GM10248 (cell line): ENCODE measurements around the gene TCF7L2.
"Not testable (repeated sequence)": the region's sequence is repeated elsewhere in the genome, so short reads cannot be mapped to it uniquely, and the experiment has no call there.

Experiments used
- CTCF ChIA-PET: fragments of 300-600 bp; sonication (Branson Sonifier 250); formaldehyde crosslinking; extraction: SDS; loops from one replicate; lab custom pipeline; 2021; ENCODE audit warnings: antibody characterized with exemption; lab: Yijun Ruan, JAX
- POLR2A ChIA-PET: fragments of 350-650 bp; sonication (Branson Sonifier 250); formaldehyde crosslinking; extraction: SDS; loops from one replicate; lab custom pipeline; 2020; ENCODE audit warnings: antibody characterized with exemption; lab: Yijun Ruan, JAX
- DNase-seq: peaks from one replicate; pipeline ENCODE4 v3.0.0; 2012; ENCODE audit errors: extremely low spot score
- TF ChIP-seq, protein P1 (sequence below): IDR thresholded peaks from 2 replicates; pipeline ENCODE4 v1.5.1; 2012; ENCODE audit warnings: mild to moderate bottlenecking, low read depth; ENCODE audit errors: extremely low read depth, missing control alignments, control extremely low read depth

TCF7L2 gene

DNA sequence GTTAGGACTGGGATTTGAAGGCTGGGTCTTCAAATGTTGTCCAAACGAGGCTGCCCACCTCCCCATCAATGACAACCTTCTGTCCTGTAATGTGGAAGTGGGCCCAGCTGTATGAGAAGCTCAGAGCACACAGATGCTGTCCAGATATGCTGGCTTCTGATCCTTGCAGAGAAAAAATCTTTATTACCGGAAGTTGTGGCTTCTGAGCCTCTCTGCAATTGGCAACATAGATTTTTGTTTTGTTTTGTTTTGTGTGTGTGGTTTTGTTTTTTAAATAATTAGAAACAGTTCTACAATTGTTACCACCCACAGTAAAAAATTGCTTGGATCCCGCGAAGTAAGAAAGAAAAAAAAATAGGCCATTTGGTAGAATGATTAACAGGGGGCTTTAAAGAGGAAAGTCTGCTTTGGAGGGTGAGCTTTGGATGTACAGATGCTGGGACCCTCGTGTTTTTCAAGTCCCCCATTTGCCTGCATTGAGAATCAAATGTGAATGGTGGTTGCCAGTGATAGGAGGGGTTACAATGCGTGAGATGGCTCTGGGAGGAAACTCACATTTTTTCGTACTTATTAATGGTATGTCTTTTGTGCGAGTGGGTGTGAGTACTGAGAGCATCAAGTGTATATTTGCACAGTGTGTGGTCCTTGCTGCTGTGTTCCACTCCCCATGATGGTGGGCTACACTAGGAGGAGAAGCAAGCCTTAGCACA lies 153.2 kb downstream of the TCF7L2 start:
- TF ChIP-seq, protein P1, sequence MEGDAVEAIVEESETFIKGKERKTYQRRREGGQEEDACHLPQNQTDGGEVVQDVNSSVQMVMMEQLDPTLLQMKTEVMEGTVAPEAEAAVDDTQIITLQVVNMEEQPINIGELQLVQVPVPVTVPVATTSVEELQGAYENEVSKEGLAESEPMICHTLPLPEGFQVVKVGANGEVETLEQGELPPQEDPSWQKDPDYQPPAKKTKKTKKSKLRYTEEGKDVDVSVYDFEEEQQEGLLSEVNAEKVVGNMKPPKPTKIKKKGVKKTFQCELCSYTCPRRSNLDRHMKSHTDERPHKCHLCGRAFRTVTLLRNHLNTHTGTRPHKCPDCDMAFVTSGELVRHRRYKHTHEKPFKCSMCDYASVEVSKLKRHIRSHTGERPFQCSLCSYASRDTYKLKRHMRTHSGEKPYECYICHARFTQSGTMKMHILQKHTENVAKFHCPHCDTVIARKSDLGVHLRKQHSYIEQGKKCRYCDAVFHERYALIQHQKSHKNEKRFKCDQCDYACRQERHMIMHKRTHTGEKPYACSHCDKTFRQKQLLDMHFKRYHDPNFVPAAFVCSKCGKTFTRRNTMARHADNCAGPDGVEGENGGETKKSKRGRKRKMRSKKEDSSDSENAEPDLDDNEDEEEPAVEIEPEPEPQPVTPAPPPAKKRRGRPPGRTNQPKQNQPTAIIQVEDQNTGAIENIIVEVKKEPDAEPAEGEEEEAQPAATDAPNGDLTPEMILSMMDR, result no peak
- CTCF ChIA-PET, result interaction anchor here (1.0 kb wide), 1 partner anchor 15 kb away, joined by 3 read pairs; no protein-coding TSS in a partner anchor
- POLR2A ChIA-PET, result no interaction called here
- no peak for DNase-seq

- CTCF ChIA-PET, result no interaction called here
- POLR2A ChIA-PET, result no interaction called here
- TF ChIP-seq, protein P1, result no peak
- no peak for DNase-seq
Measured at GRCh38 chr10:113104047-113104446, 154.0 kb downstream of the TCF7L2 start.

- POLR2A ChIA-PET, result no interaction called here
- TF ChIP-seq, protein P1, result peak; percentile 17
- peak; percentile 20 for DNase-seq
- CTCF ChIA-PET, result interaction anchor here (1.3 kb wide), 1 partner anchor 12 kb away, joined by 3 read pairs; no protein-coding TSS in a partner anchor
Measured at GRCh38 chr10:113108194-113108835, 158.3 kb downstream of the TCF7L2 start.

DNA sequence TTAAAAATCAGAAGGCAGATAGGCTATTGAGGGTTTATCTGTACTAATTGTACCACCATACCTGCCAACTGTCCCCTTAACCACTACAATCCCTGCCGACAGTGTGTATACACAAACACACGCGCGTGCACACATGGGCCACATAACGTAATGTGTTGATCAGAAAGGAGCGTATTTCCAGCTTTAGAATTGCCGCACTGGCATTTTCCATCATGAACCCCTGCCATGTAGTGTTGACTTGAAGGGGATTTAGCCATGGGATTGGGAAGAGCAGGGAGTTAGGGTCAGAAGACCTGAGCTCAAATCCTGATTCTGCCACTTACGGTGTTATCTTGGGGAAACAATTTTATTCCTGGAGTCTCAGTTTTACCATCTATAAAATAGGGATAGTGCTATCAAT lies 158.9 kb downstream of the TCF7L2 start:
- CTCF ChIA-PET, result interaction anchor here (0.8 to 1.3 kb wide), 2 partner anchors 12 to 43 kb away, joined by 3 read pairs; no protein-coding TSS in a partner anchor
- DNase-seq, result no peak

GRCh38 chr10:113109482-113109881 lies 159.4 kb downstream of the TCF7L2 start:
- POLR2A ChIA-PET, DNase-seq: not testable (repeated sequence)
- CTCF ChIA-PET, result interaction anchor here (0.8 to 1.3 kb wide), 2 partner anchors 13 to 42 kb away, joined by 3 read pairs; no protein-coding TSS in a partner anchor

More for the DNA sequence above, 158.9 kb downstream of the TCF7L2 start:
- TF ChIP-seq, protein P1, result no peak
- POLR2A ChIA-PET, result no interaction called here

DNA sequence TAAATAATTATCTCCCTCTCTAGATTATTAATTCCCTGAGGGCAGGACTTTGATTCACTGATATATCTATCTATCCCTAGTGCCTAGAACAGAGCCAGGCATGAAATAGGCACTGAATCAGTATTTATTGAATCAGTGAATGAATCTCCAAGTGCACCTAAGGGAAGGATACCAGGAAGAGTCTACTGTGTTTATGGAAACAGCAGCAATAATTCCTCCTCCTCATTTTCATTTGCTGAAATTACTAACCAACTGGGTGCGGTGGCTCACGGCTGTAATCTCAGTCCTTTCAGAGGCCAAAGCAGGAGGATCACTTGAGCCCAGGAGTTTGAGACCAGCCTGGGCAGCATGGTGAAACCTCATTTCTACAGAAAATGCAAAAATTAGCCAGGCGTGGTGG lies 161.2 kb downstream of the TCF7L2 start:
- POLR2A ChIA-PET, result no interaction called here
- TF ChIP-seq, protein P1, result no peak
- no peak for DNase-seq
- CTCF ChIA-PET, result interaction anchor here (1.5 kb wide), 1 partner anchor 13 kb away, joined by 3 read pairs; no protein-coding TSS in a partner anchor
